ENCODE measurements around the gene C6orf136. TPM values are rescaled to one million over a fixed set of nuclear protein-coding genes. Genes with fewer than 3 reads are reported as not detected.

Gene C6orf136
- total and polyA plus RNA-seq, 10 of the 15 experiments (the other 5 are each of a cell fraction or from before 2014, with no cell fraction given): 5.2 to 24.1 (median 14.9) TPM

DNA sequence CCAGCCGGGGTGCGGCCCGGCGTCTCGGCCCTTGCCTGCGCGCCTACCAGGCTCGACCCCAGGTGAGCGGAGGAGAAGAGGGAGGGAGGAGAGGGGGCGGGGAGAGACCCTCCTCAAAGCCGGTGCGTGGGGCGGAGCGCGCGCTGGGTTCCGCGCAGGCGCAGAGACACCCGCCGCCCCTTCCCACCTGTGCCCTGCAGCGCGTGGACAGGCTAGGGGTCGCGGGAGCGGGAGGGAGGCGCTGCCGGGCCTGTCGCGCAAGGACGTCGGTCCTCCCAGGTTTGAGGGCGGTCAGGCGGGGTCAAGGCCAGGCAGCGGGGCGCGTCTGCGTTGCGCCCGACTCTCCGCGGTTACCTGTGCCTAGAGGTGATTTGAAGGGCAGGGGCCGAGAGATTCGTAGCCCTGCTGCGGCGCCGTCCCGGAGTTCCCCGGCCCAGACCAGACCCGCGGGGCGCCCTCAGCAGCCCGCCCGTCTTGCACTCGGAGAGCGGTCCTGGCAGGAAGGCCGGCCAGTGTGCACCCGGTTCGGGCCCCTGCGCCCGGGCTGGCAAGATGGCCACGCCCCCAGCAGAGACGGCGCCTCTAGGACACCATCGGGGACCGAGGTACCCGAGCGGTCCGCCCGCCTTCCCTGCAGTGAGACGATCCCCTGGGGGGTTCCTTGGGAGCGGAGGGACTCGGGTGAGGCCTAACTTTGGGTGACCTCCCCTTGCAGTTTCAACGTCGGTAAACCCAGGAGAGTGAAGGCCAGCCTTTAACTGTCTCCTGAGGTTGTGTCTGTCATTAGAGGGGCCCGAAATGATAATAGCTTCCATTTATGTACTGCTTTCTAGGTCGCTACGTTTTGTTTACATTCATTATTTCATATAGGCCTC lies 546 bp downstream of the C6orf136 start (continued):
- TF ChIP-seq, protein P1, sequence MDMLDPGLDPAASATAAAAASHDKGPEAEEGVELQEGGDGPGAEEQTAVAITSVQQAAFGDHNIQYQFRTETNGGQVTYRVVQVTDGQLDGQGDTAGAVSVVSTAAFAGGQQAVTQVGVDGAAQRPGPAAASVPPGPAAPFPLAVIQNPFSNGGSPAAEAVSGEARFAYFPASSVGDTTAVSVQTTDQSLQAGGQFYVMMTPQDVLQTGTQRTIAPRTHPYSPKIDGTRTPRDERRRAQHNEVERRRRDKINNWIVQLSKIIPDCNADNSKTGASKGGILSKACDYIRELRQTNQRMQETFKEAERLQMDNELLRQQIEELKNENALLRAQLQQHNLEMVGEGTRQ (IDR thresholded peaks at IDR 0.05; ENCODE audit: borderline replicate concordance, low read depth, low read length): no peak
- TF ChIP-seq, protein P2, sequence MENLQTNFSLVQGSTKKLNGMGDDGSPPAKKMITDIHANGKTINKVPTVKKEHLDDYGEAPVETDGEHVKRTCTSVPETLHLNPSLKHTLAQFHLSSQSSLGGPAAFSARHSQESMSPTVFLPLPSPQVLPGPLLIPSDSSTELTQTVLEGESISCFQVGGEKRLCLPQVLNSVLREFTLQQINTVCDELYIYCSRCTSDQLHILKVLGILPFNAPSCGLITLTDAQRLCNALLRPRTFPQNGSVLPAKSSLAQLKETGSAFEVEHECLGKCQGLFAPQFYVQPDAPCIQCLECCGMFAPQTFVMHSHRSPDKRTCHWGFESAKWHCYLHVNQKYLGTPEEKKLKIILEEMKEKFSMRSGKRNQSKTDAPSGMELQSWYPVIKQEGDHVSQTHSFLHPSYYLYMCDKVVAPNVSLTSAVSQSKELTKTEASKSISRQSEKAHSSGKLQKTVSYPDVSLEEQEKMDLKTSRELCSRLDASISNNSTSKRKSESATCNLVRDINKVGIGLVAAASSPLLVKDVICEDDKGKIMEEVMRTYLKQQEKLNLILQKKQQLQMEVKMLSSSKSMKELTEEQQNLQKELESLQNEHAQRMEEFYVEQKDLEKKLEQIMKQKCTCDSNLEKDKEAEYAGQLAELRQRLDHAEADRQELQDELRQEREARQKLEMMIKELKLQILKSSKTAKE (IDR thresholded peaks at IDR 0.05; ENCODE audit: low read depth, poor library complexity, severe bottlenecking): no peak
- TF ChIP-seq EZH2 (IDR thresholded peaks at IDR 0.05; ENCODE audit: borderline replicate concordance, control insufficient read depth, low read depth, low read length) (no peak), MXI1 (IDR thresholded peaks at IDR 0.05; ENCODE audit: low read depth, low read length) (no peak; the same call in 1 of the 2 replicates), PAX5 (IDR thresholded peaks at IDR 0.05; ENCODE audit: borderline replicate concordance, low read depth, low read length) (no peak), MYC (IDR thresholded peaks at IDR 0.05; ENCODE audit: insufficient read depth, insufficient read length, insufficient replicate concordance, low read length, severe bottlenecking) (peak; percentile 68), SMARCA5 (IDR thresholded peaks at IDR 0.05) (0 out of 2 replicates have a peak, but pooled peaks have one; percentile 80)
